ENCODE measurements around the gene IKBKG. TPM values are rescaled to one million over a fixed set of nuclear protein-coding genes. Genes with fewer than 3 reads are reported as not detected.

The IKBKG gene
- total RNA-seq, 2 donors from 2014 or later: 7.2 to 9.0 TPM

- Histone ChIP-seq H3K27ac (peak overlapping the region; percentile 90 to 94), H3K27me3 (no peaks in the 10 kb centered on the region), H3K9me3 (no peaks in the 10 kb centered on the region), H3K36me3 (no peaks in the 10 kb centered on the region), H3K4me1 (peaks cover 0 to 7% of the 10 kb centered on the region in 2 donors), H3K4me3 (peak overlapping the region in 1 of 2 donors; percentile 66)
- no peak for TF ChIP-seq CTCF (IDR thresholded peaks at IDR 0.05)
- no peak for DNase-seq (ENCODE audit: low spot score)
These were observed 30.2 kb upstream of the IKBKG start for GRCh38 chrX:154517101-154517781.

DNA sequence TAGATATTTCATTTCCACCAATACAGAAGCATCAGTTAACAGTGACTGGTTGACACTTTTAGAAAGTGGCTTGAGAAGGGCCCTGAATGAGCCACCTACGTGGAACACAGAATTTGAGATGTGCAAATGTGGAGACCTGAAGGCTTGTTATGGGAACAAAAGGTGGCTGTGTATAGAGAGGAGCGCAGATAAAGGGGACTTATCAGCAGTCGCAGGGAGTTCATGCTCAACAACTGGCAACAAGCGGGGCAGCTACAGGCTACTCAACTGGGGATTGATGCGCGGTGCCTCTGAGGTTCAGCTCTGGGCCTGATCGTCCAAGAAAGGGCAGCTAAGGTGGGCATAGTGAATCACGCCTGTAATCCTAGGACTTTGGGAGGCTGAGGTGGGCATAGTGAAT lies 28.0 kb upstream of the IKBKG start:
- no peak overlapping the region for H3K4me3 ChIP-seq
- TF ChIP-seq CTCF (IDR thresholded peaks at IDR 0.05): no peak
- H3K4me1 ChIP-seq: peaks cover 0 to 7% of the 10 kb centered on the region in 2 donors
- H3K9me3 ChIP-seq: no peaks in the 10 kb centered on the region
- no peaks in the 10 kb centered on the region for H3K36me3 ChIP-seq
- DNase-seq (ENCODE audit: low spot score): no peak
- H3K27me3 ChIP-seq: no peaks in the 10 kb centered on the region
- no peak overlapping the region for H3K27ac ChIP-seq

DNA sequence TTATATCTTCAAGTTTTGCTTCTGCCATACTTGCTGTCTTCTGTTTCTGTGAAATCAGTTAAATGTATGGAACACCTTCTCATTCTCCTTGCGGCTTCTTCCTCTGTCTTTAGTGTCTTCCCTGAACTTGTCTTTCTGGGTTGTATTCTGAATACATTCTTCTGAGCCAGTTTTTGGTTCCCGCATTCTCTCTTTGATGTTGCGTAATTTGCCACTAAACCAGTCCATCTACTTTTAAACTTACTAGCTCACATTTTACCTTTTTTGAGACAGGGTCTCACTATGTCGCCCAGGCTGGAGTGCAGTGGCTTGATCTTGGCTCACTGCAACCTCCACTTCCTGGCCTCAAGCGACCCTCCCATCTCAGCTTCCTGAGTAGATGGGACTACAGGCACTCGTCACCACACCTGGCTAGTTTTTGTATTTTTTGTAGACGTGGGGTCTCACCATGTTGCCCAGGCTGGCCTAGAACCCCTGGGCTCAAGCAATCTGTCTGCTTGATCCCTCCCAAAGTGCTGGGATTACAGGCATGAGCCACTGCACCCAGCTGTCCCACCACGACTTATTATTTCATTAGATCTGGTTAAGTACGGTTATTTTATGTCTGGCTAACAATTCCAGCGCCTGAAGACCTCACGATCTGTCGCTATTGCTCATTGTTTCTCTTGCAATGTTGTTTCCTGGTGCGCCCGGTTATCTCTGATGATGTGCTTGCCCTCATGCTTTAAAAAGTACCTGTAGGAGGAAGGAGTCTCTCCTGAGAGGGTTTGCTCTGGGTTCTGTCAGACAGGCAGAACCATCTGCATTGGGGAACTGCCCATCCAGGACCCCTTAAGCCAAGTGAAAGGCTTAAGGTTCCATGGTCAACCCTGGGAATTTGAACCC lies 21.6 kb upstream of the IKBKG start:
- Histone ChIP-seq H3K4me3 (no peak overlapping the region), H3K27me3 (no peaks in the 10 kb centered on the region), H3K36me3 (no peaks in the 10 kb centered on the region), H3K27ac (no peak overlapping the region), H3K4me1 (peaks cover 0 to 10% of the 10 kb centered on the region in 2 donors), H3K9me3 (no peaks in the 10 kb centered on the region)
- no peak for TF ChIP-seq CTCF (IDR thresholded peaks at IDR 0.05)
- no peak for DNase-seq (ENCODE audit: low spot score)

DNA sequence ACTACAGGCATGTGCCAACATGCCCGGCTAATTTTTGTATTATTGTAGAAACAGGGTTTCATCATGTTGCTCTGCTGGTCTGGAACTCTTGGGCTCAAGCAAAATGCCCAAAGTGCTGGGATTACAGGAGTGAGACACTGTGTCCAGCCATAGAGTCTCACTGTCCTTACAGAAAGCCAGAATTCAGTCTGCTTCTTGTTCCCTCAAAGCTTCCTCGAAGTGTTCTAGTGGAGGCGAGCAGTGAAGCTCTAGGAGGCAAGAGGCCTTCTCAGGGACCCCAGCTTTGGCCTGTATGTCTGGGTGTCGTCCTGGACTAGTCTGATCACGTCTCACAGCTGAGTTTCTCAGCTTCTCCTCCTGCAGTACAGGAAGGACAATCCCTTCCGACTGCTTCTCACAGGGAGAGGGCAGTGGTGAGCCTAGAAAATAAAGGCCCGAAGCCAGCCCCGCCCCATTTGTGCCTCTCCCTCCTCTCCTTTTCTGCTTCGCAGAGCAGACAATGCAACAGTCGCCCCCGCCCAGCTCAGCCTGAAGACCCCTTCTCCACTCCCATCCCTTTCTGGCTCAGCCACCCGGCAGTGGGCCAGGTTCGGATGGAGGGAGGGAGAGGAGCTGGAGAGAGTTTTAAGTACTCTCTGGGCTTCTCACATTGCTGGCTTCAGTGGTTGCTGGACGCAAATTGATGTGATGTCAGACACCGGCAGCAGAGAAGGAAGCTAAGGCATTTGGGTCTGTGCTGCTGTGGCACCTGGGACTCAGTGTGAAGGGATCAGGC lies 20.3 kb upstream of the IKBKG start:
- peak overlapping the region in 1 of 2 donors; percentile 35 for H3K4me3 ChIP-seq

More for the DNA sequence above, 20.3 kb upstream of the IKBKG start:
- H3K4me1 ChIP-seq: peaks cover 0 to 10% of the 10 kb centered on the region in 2 donors
- peak; percentile 30 to 63 for TF ChIP-seq CTCF (IDR thresholded peaks at IDR 0.05)
- no peaks in the 10 kb centered on the region for H3K27me3 ChIP-seq
- H3K9me3 ChIP-seq: no peaks in the 10 kb centered on the region
- no peaks in the 10 kb centered on the region for H3K36me3 ChIP-seq
- peak; percentile 88 for DNase-seq (ENCODE audit: low spot score)
- peak overlapping the region; percentile 69 to 78 for H3K27ac ChIP-seq

All from right atrium auricular region (tissue), 2 donors.